Activated CD8-positive, alpha-beta memory T cell treated with anti-CD3 and anti-CD28 coated beads, Interleukin-2, amount 50 U/mL, for 1 hour (primary cell): ENCODE measurements around the gene LCE1C.

Experiments
- DNase-seq: peaks from one replicate; pipeline ENCODE4 v3.0.0-alpha.2; 2020; ENCODE audit errors: extremely low read depth

Gene LCE1C

GRCh38 chr1:152806576-152806975 is at the start of gene LCE1C:
LCE1C (minus strand) TSS chr1:152806651; CDS start chr1:152805478, 1,173 bp downstream.
- DNase-seq, result no peak

- DNase-seq, result no peak
Measured at GRCh38 chr1:152855661-152856060, 49.2 kb upstream of the LCE1C start.

- DNase-seq, result no peak
Measured at GRCh38 chr1:152842556-152842955, 36.1 kb upstream of the LCE1C start, which contains the start of gene LCE6A. LCE6A (plus strand) TSS chr1:152842856; CDS start chr1:152843521, 665 bp downstream.

GRCh38 chr1:152836870-152837269 is 30.4 kb upstream of the LCE1C start:
- no peak for DNase-seq

GRCh38 chr1:152827173-152827572 is 20.7 kb upstream of the LCE1C start, which contains the start of gene LCE1A:
LCE1A (plus strand) TSS chr1:152827473; CDS start chr1:152827473, 0 bp downstream.
- no peak for DNase-seq

- no peak for DNase-seq
Measured at GRCh38 chr1:152824964-152825363, 18.5 kb upstream of the LCE1C start.

- no peak for DNase-seq
Measured at GRCh38 chr1:152823294-152823693, 16.8 kb upstream of the LCE1C start.

GRCh38 chr1:152817309-152817708 is 10.9 kb upstream of the LCE1C start:
- DNase-seq, result no peak

- DNase-seq, result no peak
Measured at GRCh38 chr1:152811671-152812070, 5.2 kb upstream of the LCE1C start, which contains the start of gene LCE1B. LCE1B (plus strand) TSS chr1:152811971; CDS start chr1:152812447, 476 bp downstream.

GRCh38 chr1:152811050-152811449 is 4.6 kb upstream of the LCE1C start:
- DNase-seq, result no peak

GRCh38 chr1:152801333-152801732 is 5.1 kb downstream of the LCE1C start:
- DNase-seq, result no peak

- DNase-seq, result no peak
Measured at GRCh38 chr1:152796421-152796820, 10.0 kb downstream of the LCE1C start, which contains the start of gene LCE1D. LCE1D (plus strand) TSS chr1:152796721; CDS start chr1:152797795, 1,074 bp downstream.

GRCh38 chr1:152795686-152796085 is 10.8 kb downstream of the LCE1C start:
- DNase-seq, result no peak

GRCh38 chr1:152786077-152786476 is 20.4 kb downstream of the LCE1C start, which contains the start of gene LCE1E:
LCE1E (plus strand) TSS chr1:152786257; CDS start chr1:152787300, 1,043 bp downstream.
- DNase-seq, result no peak

GRCh38 chr1:152783095-152783494 is 23.4 kb downstream of the LCE1C start:
- no peak for DNase-seq

GRCh38 chr1:152777510-152778137 is 28.8 kb downstream of the LCE1C start:
- DNase-seq, result no peak

- no peak for DNase-seq
Measured at GRCh38 chr1:152776361-152776760, 30.1 kb downstream of the LCE1C start.

GRCh38 chr1:152774875-152775274 is 31.6 kb downstream of the LCE1C start, which contains the start of gene LCE1F:
LCE1F (plus strand) TSS chr1:152775140; CDS start chr1:152776372, 1,232 bp downstream.
- DNase-seq, result no peak

GRCh38 chr1:152770411-152770810 is 36.0 kb downstream of the LCE1C start:
- no peak for DNase-seq

- DNase-seq, result no peak
Measured at GRCh38 chr1:152768847-152769533, 37.5 kb downstream of the LCE1C start.

GRCh38 chr1:152761609-152762213 is 44.7 kb downstream of the LCE1C start:
- no peak for DNase-seq

- DNase-seq, result no peak
Measured at GRCh38 chr1:152760551-152761190, 45.8 kb downstream of the LCE1C start.
